Panc1 (cell line): Measurements from ENCODE around the gene PPP1R2. TPM values are rescaled to one million over a fixed set of nuclear protein-coding genes. Genes with fewer than 3 reads are reported as not detected.

Source experiments
- ATAC-seq: fragments of 200-7000 bp; cut with Tn5 transposase; 2 replicates; pipeline ENCODE4 v1.9.1; 2020; ENCODE audit warnings: mild to moderate bottlenecking, moderate library complexity
- BruUV-seq: library from RNA; stranded (reverse); fragments of 400-500 nt; replicated peaks from 2 replicates; lab custom pipeline; 2021; lab: Mats Ljungman, UMichigan
- CTCF ChIA-PET: fragments of 300-600 bp; sonication (Branson Sonifier 250); formaldehyde crosslinking; loops from one replicate; lab custom pipeline; 2022; ENCODE audit warnings: antibody characterized with exemption; lab: Charles Lee
- POLR2A ChIA-PET: fragments of 300-600 bp; sonication (Branson Sonifier 250); formaldehyde crosslinking; loops from one replicate; lab custom pipeline; 2022; ENCODE audit warnings: antibody characterized with exemption; lab: Charles Lee
- DNase-seq: peaks from one replicate; pipeline ENCODE4 v3.0.0-alpha.2; 2010; ENCODE audit warnings: low read depth, low spot score
- H3K27ac ChIP-seq: 2 replicates; pipeline ENCODE4 v1.5.1; 2011; ENCODE audit warnings: mild to moderate bottlenecking, low read length, inconsistent platforms
- H3K27me3 ChIP-seq: fragments of 200-500 bp; sonication (Bioruptor generic); 2 replicates; pipeline ENCODE4 v1.6.0; 2014; ENCODE audit warnings: low read length, inconsistent platforms; ENCODE audit not compliant: control insufficient read depth, insufficient read depth
- H3K36me3 ChIP-seq: fragments of 200-500 bp; sonication (Bioruptor generic); 2 replicates; pipeline ENCODE4 v1.5.1; 2014; ENCODE audit warnings: inconsistent platforms, mild to moderate bottlenecking, low read length, moderate library complexity; ENCODE audit not compliant: control insufficient read depth, insufficient read depth
- H3K4me1 ChIP-seq: 2 replicates; pipeline ENCODE4 v1.5.1; 2011; ENCODE audit warnings: inconsistent platforms, mild to moderate bottlenecking, low read length, moderate library complexity; ENCODE audit not compliant: control insufficient read depth, insufficient read depth
- H3K4me3 ChIP-seq, 2 experiments: 2 replicates each; pipeline ENCODE4 v1.5.1; 2011 to 2012; ENCODE audit warnings: low read depth in 2 of 2, low read length in 2 of 2, mild to moderate bottlenecking in 2 of 2, inconsistent platforms in 1 of 2, moderate library complexity in 1 of 2
- H3K9me3 ChIP-seq: fragments of 200-500 bp; sonication (Bioruptor generic); 2 replicates; pipeline ENCODE4 v1.5.1; 2014; ENCODE audit warnings: low read depth, mild to moderate bottlenecking, inconsistent platforms, low read length, moderate library complexity; ENCODE audit not compliant: control insufficient read depth, insufficient read depth
- CTCF ChIP-seq: fragments of 450-650 bp; IDR thresholded peaks from 2 replicates; pipeline ENCODE4 v1.5.1; 2017; ENCODE audit warnings: mild to moderate bottlenecking
- POLR2AphosphoS5 ChIP-seq: IDR thresholded peaks from 2 replicates; pipeline ENCODE4 v1.6.1; 2012; ENCODE audit warnings: mild to moderate bottlenecking, low read depth, low read length, moderate library complexity
- REST ChIP-seq, 2 experiments: IDR thresholded peaks; 2 replicates each; pipeline ENCODE4 v1.6.1; 2011 to 2012; ENCODE audit warnings: low read depth in 2 of 2, control low read depth in 1 of 2, low read length in 1 of 2, mild to moderate bottlenecking in 1 of 2, moderate library complexity in 1 of 2; ENCODE audit not compliant: insufficient read depth in 1 of 2
- SIN3A ChIP-seq: IDR thresholded peaks from 2 replicates; pipeline ENCODE4 v1.6.1; 2012; ENCODE audit warnings: low read depth, mild to moderate bottlenecking, low read length, moderate library complexity, borderline replicate concordance; ENCODE audit not compliant: insufficient read depth
- TCF7L2 ChIP-seq: IDR thresholded peaks from 2 replicates; pipeline ENCODE4 v1.6.1; 2011; ENCODE audit warnings: mild to moderate bottlenecking, low read depth, low read length, inconsistent platforms
- in situ Hi-C: cut with HindIII; loops from 2 replicates; pipeline ENCODE4 v1.10.0; 2016; ENCODE audit warnings: low sequenced_read_pairs, low pct_unique_long_range_greater_than_20kb
- intact Hi-C: fragments of 100-400 bp; cut with micrococcal nuclease; formaldehyde crosslinking; loops from one replicate; pipeline ENCODE4 v1.10.0; 2022; ENCODE audit not compliant: unreplicated experiment
- total RNA-seq: library from RNA; stranded (reverse); gene quantifications from one replicate; pipeline ENCODE4 v1.2.1, GENCODE V29; 2021; ENCODE audit not compliant: unreplicated experiment

PPP1R2 gene
- total RNA-seq, 1 experiment from 2014 or later = 60.2 TPM

- Histone ChIP-seq H3K4me3 (no peak overlapping the region), H3K27ac (no peak overlapping the region), H3K27me3 (no peaks in the 10 kb centered on the region), H3K36me3 (no peaks in the 10 kb centered on the region), H3K4me1 (peaks cover 4% of the 10 kb centered on the region; the same call in 1 of the 2 replicates), H3K9me3 (no peaks in the 10 kb centered on the region)
- DNase-seq = no peak
- POLR2A ChIA-PET = no interaction called here
- CTCF ChIA-PET = interaction anchor here (0.6 kb wide), 1 partner anchor 14 kb away, joined by 3 read pairs; no protein-coding TSS in a partner anchor
- TF ChIP-seq SIN3A (no peak), CTCF (no peak; the same call in none of the 2 replicates), REST (IDR thresholded peaks at IDR 0.05; ENCODE audit: insufficient read depth in 1 of 2, low read depth in 2 of 2, low read length in 1 of 2) (no peak), TCF7L2 (no peak), POLR2AphosphoS5 (no peak)
- in situ Hi-C loops = no loop called here
- BruUV-seq = no TSS peak
- ATAC-seq = no peak
- intact Hi-C loops = no loop called here
Measured at GRCh38 chr3:195556390-195556789, 13.3 kb upstream of the PPP1R2 start.

- ChIA-PET CTCF (interaction anchor here (0.8 kb wide), 1 partner anchor 24 kb away, joined by 3 read pairs; no protein-coding TSS in a partner anchor), POLR2A (no interaction called here)
- TF ChIP-seq SIN3A (no peak), POLR2AphosphoS5 (no peak), TCF7L2 (no peak), REST (IDR thresholded peaks at IDR 0.05; ENCODE audit: insufficient read depth in 1 of 2, low read depth in 2 of 2, low read length in 1 of 2) (no peak), CTCF (no peak)
- no peaks in the 10 kb centered on the region for H3K36me3 ChIP-seq
- no peak for DNase-seq
- H3K27ac ChIP-seq = no peak overlapping the region
- intact Hi-C loops = no loop called here
- in situ Hi-C loops = no loop called here
- no peaks in the 10 kb centered on the region for H3K27me3 ChIP-seq
- H3K4me1 ChIP-seq = peaks cover 2% of the 10 kb centered on the region; the same call in 1 of the 2 replicates
- ATAC-seq = no peak
- no peaks in the 10 kb centered on the region for H3K9me3 ChIP-seq
- BruUV-seq = no TSS peak
- no peak overlapping the region for H3K4me3 ChIP-seq
Measured at GRCh38 chr3:195555110-195555509, 12.0 kb upstream of the PPP1R2 start.
